ENCODE measurements around the gene GATAD2B. TPM values are rescaled to one million over a fixed set of nuclear protein-coding genes. Genes with fewer than 3 reads are reported as not detected.

The GATAD2B gene
- total and polyA plus RNA-seq, 4 donors, result 16.3 to 35.3 (median 26.7) TPM

- Histone ChIP-seq H3K27ac (ENCODE audit: low read depth, low read length) (no peak overlapping the region), H3K4me1 (ENCODE audit: control insufficient read depth, insufficient read depth, low read length) (peaks cover 38% of the 10 kb centered on the region), H3K27me3 (ENCODE audit: control insufficient read depth, insufficient read depth, low read length) (no peaks in the 10 kb centered on the region), H3K9me3 (ENCODE audit: control insufficient read depth, insufficient read depth, low read length) (no peaks in the 10 kb centered on the region), H3K36me3 (ENCODE audit: control insufficient read depth, insufficient read depth, low read length) (peaks cover 34% of the 10 kb centered on the region), H3K4me3 (ENCODE audit: low read depth, low read length) (no peak overlapping the region)
- no peak for DNase-seq (ENCODE audit: low read depth in 4 of 6, low spot score in 6 of 6)
- 47% methylated on average over 7 of the region's 7 CpGs for WGBS (ENCODE audit: insufficient coverage)
Measured at GRCh38 chr1:153777648-153778047, 145.1 kb downstream of the GATAD2B start.

- Histone ChIP-seq H3K27ac (ENCODE audit: low read depth, low read length) (no peak overlapping the region), H3K9me3 (ENCODE audit: control insufficient read depth, insufficient read depth, low read length) (no peaks in the 10 kb centered on the region), H3K4me1 (ENCODE audit: control insufficient read depth, insufficient read depth, low read length) (peaks cover 38% of the 10 kb centered on the region), H3K4me3 (ENCODE audit: low read depth, low read length) (no peak overlapping the region), H3K27me3 (ENCODE audit: control insufficient read depth, insufficient read depth, low read length) (no peaks in the 10 kb centered on the region), H3K36me3 (ENCODE audit: control insufficient read depth, insufficient read depth, low read length) (peaks cover 42% of the 10 kb centered on the region)
- no peak for DNase-seq (ENCODE audit: low read depth in 4 of 6, low spot score in 6 of 6)
- whole genome bisulfite sequencing (ENCODE audit: insufficient coverage), result 92% methylated on average over 8 of the region's 10 CpGs
Measured at GRCh38 chr1:153776845-153777370, 145.9 kb downstream of the GATAD2B start.

GRCh38 chr1:153776352-153776751 is 146.4 kb downstream of the GATAD2B start:
- H3K9me3 ChIP-seq (ENCODE audit: control insufficient read depth, insufficient read depth, low read length), result no peaks in the 10 kb centered on the region
- H3K4me1 ChIP-seq (ENCODE audit: control insufficient read depth, insufficient read depth, low read length), result peaks cover 38% of the 10 kb centered on the region
- H3K4me3 ChIP-seq (ENCODE audit: low read depth, low read length), result peak overlapping the region; percentile 65
- H3K27me3 ChIP-seq (ENCODE audit: control insufficient read depth, insufficient read depth, low read length), result no peaks in the 10 kb centered on the region
- peaks cover 47% of the 10 kb centered on the region for H3K36me3 ChIP-seq (ENCODE audit: control insufficient read depth, insufficient read depth, low read length)
- WGBS (ENCODE audit: insufficient coverage), result 67% methylated on average over 9 of the region's 10 CpGs
- no peak for DNase-seq (ENCODE audit: low read depth in 4 of 6, low spot score in 6 of 6)
- H3K27ac ChIP-seq (ENCODE audit: low read depth, low read length), result no peak overlapping the region

- DNase-seq (ENCODE audit: low read depth in 4 of 6, low spot score in 6 of 6), result peak in 3 of 6 donors; percentile 21 to 94 (median 79)
- Histone ChIP-seq H3K9me3 (ENCODE audit: control insufficient read depth, insufficient read depth, low read length) (no peaks in the 10 kb centered on the region), H3K4me1 (ENCODE audit: control insufficient read depth, insufficient read depth, low read length) (peaks cover 38% of the 10 kb centered on the region), H3K27ac (ENCODE audit: low read depth, low read length) (peak overlapping the region; percentile 79), H3K36me3 (ENCODE audit: control insufficient read depth, insufficient read depth, low read length) (peaks cover 54% of the 10 kb centered on the region), H3K4me3 (ENCODE audit: low read depth, low read length) (peak overlapping the region; percentile 65), H3K27me3 (ENCODE audit: control insufficient read depth, insufficient read depth, low read length) (no peaks in the 10 kb centered on the region)
- WGBS (ENCODE audit: insufficient coverage), result under 1% methylated on average over 82 of the region's 83 CpGs
Measured at GRCh38 chr1:153775458-153776327, 147.1 kb downstream of the GATAD2B start.

- H3K4me1 ChIP-seq (ENCODE audit: control insufficient read depth, insufficient read depth, low read length), result peaks cover 38% of the 10 kb centered on the region
- WGBS (ENCODE audit: insufficient coverage), result 3% methylated on average over 33 of the region's 35 CpGs
- peak within 1 kb of the TSS; percentile 79 for H3K27ac ChIP-seq (ENCODE audit: low read depth, low read length)
- no peaks in the 10 kb centered on the region for H3K27me3 ChIP-seq (ENCODE audit: control insufficient read depth, insufficient read depth, low read length)
- DNase-seq (ENCODE audit: low read depth in 4 of 6, low spot score in 6 of 6), result peak in 4 of 6 donors; percentile 38 to 91 (median 74)
- H3K36me3 ChIP-seq (ENCODE audit: control insufficient read depth, insufficient read depth, low read length), result peaks cover 60% of the 10 kb centered on the region
- H3K9me3 ChIP-seq (ENCODE audit: control insufficient read depth, insufficient read depth, low read length), result no peaks in the 10 kb centered on the region
- H3K4me3 ChIP-seq (ENCODE audit: low read depth, low read length), result peak within 1 kb of the TSS; percentile 65
Measured at GRCh38 chr1:153774780-153775457, 147.9 kb downstream of the GATAD2B start, which contains the start of gene SLC27A3. SLC27A3 (plus strand) TSS chr1:153775407; CDS start chr1:153775498, 91 bp downstream.

- H3K27me3 ChIP-seq (ENCODE audit: control insufficient read depth, insufficient read depth, low read length), result no peaks in the 10 kb centered on the region
- peaks cover 60% of the 10 kb centered on the region for H3K36me3 ChIP-seq (ENCODE audit: control insufficient read depth, insufficient read depth, low read length)
- H3K4me1 ChIP-seq (ENCODE audit: control insufficient read depth, insufficient read depth, low read length), result peaks cover 38% of the 10 kb centered on the region
- no peak for DNase-seq (ENCODE audit: low read depth in 4 of 6, low spot score in 6 of 6)
- no peak overlapping the region for H3K4me3 ChIP-seq (ENCODE audit: low read depth, low read length)
- H3K27ac ChIP-seq (ENCODE audit: low read depth, low read length), result no peak overlapping the region
- H3K9me3 ChIP-seq (ENCODE audit: control insufficient read depth, insufficient read depth, low read length), result no peaks in the 10 kb centered on the region
- WGBS (ENCODE audit: insufficient coverage), result 80% methylated on average over 6 of the region's 8 CpGs
Measured at GRCh38 chr1:153774026-153774595, 148.7 kb downstream of the GATAD2B start.

GRCh38 chr1:153773096-153773921 is 149.5 kb downstream of the GATAD2B start:
- peaks cover 60% of the 10 kb centered on the region for H3K36me3 ChIP-seq (ENCODE audit: control insufficient read depth, insufficient read depth, low read length)

GRCh38 chr1:153771841-153772593 is 150.8 kb downstream of the GATAD2B start:
- H3K27ac ChIP-seq (ENCODE audit: low read depth, low read length), result no peak overlapping the region
- 81% methylated on average over 16 of the region's 21 CpGs for WGBS (ENCODE audit: insufficient coverage)
- peaks cover 27% of the 10 kb centered on the region for H3K4me1 ChIP-seq (ENCODE audit: control insufficient read depth, insufficient read depth, low read length)
- H3K27me3 ChIP-seq (ENCODE audit: control insufficient read depth, insufficient read depth, low read length), result no peaks in the 10 kb centered on the region
- DNase-seq (ENCODE audit: low read depth in 4 of 6, low spot score in 6 of 6), result peak in 2 of 6 donors; percentile 57 to 66
- peaks cover 64% of the 10 kb centered on the region for H3K36me3 ChIP-seq (ENCODE audit: control insufficient read depth, insufficient read depth, low read length)
- H3K4me3 ChIP-seq (ENCODE audit: low read depth, low read length), result no peak overlapping the region
- no peaks in the 10 kb centered on the region for H3K9me3 ChIP-seq (ENCODE audit: control insufficient read depth, insufficient read depth, low read length)

More at GRCh38 chr1:153773096-153773921, 149.5 kb downstream of the GATAD2B start:
- Histone ChIP-seq H3K4me1 (ENCODE audit: control insufficient read depth, insufficient read depth, low read length) (peaks cover 38% of the 10 kb centered on the region), H3K4me3 (ENCODE audit: low read depth, low read length) (no peak overlapping the region), H3K9me3 (ENCODE audit: control insufficient read depth, insufficient read depth, low read length) (no peaks in the 10 kb centered on the region), H3K27ac (ENCODE audit: low read depth, low read length) (no peak overlapping the region), H3K27me3 (ENCODE audit: control insufficient read depth, insufficient read depth, low read length) (no peaks in the 10 kb centered on the region)
- WGBS (ENCODE audit: insufficient coverage), result 74% methylated on average over 2 of the region's 12 CpGs
- no peak for DNase-seq (ENCODE audit: low read depth in 4 of 6, low spot score in 6 of 6)
